LNCaP clone FGC (cell line): Measurements from ENCODE around the gene PROX1.

Experiments
- DNase-seq: peaks from one replicate; pipeline ENCODE4 v3.0.0-alpha.2; 2011; ENCODE audit warnings: low read depth
- H3K4me3 ChIP-seq: 2 replicates; pipeline ENCODE4 v1.5.1; 2011; ENCODE audit warnings: mild to moderate bottlenecking, low read depth, low read length, control low read depth
- TF ChIP-seq, protein P1 (sequence below): IDR thresholded peaks from 2 replicates; pipeline ENCODE4 v1.5.1; 2012; ENCODE audit warnings: mild to moderate bottlenecking; ENCODE audit not compliant: control insufficient read depth, insufficient read depth; ENCODE audit errors: extremely low read depth

The PROX1 gene

DNA sequence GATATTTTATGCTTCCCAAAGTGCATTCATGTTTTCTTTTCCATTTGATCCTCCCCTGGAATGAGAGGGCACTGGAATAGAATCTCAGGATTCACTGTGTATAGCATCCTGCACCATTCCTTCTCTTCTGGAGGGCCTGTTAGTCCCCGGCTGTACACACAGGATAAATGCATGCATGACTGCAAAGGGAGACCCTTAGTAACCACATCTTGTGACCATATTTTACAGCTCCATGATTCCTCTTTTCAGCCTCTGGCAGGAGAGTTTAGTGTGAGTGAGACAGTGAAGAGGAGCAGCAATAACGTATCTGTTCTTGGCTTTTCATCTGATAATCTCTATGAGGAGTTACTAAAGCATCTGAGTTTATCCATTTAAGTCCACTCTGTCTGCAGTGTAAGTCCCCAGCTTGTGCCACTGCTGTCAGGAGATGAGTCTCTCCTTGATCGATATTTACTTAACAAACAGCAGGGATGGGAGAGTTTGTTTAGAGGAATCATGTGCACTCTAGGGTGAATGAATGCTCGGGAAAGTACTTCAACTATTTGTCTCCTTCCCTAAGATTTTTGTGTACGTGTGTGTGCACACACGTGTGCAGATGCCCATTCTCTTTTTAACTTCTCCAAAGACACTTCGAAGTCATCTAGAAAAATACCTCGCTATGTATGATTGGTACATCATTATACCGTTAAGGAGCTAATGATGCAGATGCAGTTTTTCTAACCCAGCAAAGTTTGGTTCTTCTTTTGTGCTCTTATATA lies 41.1 kb downstream of the PROX1 start:
- DNase-seq, result no peak
- H3K4me3 ChIP-seq, result no peak overlapping the region
- TF ChIP-seq, protein P1, sequence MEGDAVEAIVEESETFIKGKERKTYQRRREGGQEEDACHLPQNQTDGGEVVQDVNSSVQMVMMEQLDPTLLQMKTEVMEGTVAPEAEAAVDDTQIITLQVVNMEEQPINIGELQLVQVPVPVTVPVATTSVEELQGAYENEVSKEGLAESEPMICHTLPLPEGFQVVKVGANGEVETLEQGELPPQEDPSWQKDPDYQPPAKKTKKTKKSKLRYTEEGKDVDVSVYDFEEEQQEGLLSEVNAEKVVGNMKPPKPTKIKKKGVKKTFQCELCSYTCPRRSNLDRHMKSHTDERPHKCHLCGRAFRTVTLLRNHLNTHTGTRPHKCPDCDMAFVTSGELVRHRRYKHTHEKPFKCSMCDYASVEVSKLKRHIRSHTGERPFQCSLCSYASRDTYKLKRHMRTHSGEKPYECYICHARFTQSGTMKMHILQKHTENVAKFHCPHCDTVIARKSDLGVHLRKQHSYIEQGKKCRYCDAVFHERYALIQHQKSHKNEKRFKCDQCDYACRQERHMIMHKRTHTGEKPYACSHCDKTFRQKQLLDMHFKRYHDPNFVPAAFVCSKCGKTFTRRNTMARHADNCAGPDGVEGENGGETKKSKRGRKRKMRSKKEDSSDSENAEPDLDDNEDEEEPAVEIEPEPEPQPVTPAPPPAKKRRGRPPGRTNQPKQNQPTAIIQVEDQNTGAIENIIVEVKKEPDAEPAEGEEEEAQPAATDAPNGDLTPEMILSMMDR, result no peak

DNA sequence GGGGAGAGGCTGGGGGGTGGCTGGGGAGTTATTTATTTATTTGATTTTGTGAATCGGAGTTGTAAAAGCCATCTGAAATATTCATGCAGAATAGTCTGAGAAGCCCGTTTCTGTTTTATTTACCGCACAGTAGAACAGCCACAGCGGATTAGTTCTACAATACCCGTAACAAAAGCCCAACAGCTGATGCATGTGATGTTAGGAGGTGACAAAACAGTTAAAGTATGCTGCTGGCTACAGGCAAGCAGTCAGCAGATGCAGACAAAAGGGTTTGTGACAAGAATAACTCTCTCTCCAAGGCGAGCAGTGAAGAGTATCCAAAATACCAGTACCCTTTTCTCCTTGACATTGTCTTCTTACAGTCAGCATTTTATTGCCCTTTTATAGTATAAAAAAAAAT lies 42.0 kb downstream of the PROX1 start:
- DNase-seq, result no peak
- H3K4me3 ChIP-seq, result no peak overlapping the region
- TF ChIP-seq, protein P1, result no peak

DNA sequence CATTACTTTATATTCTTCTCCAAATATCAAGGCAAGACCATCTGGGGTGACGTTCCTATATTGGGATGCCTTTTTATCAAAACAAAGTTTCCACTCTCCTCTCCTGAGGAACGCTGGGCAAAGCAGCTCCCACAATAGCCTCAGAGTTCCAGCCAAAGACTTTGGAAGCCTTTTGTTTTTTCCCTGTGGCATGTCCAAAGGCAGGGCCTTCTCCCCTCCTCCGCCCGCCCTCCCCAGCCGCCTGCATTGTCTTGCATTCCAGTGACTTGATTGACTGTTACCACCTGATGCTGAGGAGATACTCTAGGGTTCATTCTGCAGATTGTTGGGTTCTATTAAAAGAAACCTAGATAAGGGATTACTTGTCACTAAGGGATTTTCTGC lies 43.5 kb downstream of the PROX1 start:
- no peak overlapping the region for H3K4me3 ChIP-seq
- no peak for DNase-seq
- TF ChIP-seq, protein P1, result no peak

DNA sequence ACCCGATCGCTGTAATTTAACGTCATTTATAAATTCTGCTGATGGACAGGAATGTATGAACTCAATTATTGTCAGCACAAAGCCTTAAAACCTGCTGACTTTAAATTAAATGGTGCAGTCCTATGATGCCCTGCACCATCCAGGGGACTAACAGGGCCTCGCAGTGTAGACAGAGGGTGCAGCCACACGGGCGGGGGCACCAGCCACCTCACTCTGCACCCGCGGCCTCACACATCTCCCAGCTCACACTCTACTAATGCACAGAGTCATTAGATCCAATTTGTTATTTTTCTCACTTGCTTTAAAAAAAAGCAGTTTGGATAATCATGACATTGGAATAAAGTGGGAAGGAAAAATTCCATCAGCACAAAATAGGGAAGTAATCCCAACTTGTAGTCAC lies 49.7 kb downstream of the PROX1 start:
- no peak for DNase-seq
- H3K4me3 ChIP-seq, result no peak overlapping the region
- TF ChIP-seq, protein P1, result no peak

DNA sequence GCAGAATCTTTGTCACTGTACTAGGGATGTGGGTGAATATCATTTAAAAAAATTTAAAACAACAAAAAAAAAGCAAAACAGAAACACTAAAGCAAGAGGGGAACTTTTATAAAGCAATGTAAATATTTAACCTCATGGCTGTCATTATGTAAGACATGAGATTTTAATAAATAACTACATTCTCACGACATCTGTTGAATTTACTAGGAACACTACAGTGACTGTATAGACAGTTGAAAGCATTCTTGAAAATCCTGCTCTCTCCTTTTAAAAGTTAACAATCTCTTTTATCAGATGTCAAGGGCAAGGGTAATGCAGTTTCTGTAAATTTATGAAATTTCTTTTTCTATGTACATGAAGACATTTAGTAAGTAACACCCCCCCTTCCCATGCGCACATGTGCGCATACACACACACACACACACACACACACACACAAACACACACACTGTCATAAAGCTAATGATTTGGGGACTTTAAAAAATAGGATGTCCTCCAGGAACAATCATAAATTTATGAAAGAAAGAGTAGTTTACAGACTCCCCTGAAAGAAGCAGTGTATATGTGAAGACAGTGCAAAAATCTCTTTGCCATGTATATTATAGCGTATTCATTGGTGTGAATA lies 51.7 kb downstream of the PROX1 start:
- TF ChIP-seq, protein P1, result no peak
- no peak for DNase-seq
- no peak overlapping the region for H3K4me3 ChIP-seq

DNA sequence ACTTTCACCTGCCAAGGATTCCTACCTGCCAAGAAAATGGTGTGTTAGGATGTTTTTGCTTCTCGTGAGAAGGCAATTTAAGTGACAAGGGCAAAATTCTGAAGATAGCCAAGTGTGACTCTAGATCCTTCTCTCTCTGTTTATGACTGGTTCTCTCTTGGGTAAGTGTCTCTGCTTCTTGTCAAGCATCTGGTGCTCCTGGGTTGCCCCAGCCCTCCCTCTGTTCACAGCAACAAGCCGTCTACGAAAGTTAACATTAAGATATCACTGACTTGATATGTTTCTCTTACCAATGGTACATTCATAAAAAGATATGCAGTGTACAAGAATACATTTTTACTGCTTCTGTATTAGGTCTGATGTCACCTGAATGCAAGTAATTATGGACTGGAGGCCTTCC lies 55.4 kb downstream of the PROX1 start:
- DNase-seq, result no peak
- H3K4me3 ChIP-seq, result no peak overlapping the region
- TF ChIP-seq, protein P1, result no peak
